ENCODE data around the gene HKDC1.

HKDC1 gene

GRCh38 chr10:69217119-69217754 lies 2.9 kb upstream of the HKDC1 start:
- no peak for DNase-seq (ENCODE audit: low read depth)

GRCh38 chr10:69218831-69219230 lies 1.3 kb upstream of the HKDC1 start:
- no peak for DNase-seq (ENCODE audit: low read depth)

GRCh38 chr10:69220507-69220906 lies 375 bp downstream of the HKDC1 start:
- no peak for DNase-seq (ENCODE audit: low read depth)

- DNase-seq (ENCODE audit: low read depth), result peak; percentile 32
Observed at GRCh38 chr10:69222157-69223027, 2.3 kb downstream of the HKDC1 start.

- DNase-seq (ENCODE audit: low read depth), result no peak
Observed at GRCh38 chr10:69223028-69223342, 2.9 kb downstream of the HKDC1 start.

- DNase-seq (ENCODE audit: low read depth), result no peak
Observed at GRCh38 chr10:69224862-69225657, 4.9 kb downstream of the HKDC1 start.

GRCh38 chr10:69225681-69226080 lies 5.5 kb downstream of the HKDC1 start:
- DNase-seq (ENCODE audit: low read depth), result no peak

- no peak for DNase-seq (ENCODE audit: low read depth)
Observed at GRCh38 chr10:69226919-69227450, 6.9 kb downstream of the HKDC1 start.

- no peak for DNase-seq (ENCODE audit: low read depth)
Observed at GRCh38 chr10:69228151-69228550, 8.0 kb downstream of the HKDC1 start.

GRCh38 chr10:69229616-69229916 lies 9.4 kb downstream of the HKDC1 start:
- no peak for DNase-seq (ENCODE audit: low read depth)

GRCh38 chr10:69230128-69230527 lies 10.0 kb downstream of the HKDC1 start:
- no peak for DNase-seq (ENCODE audit: low read depth)

GRCh38 chr10:69232252-69232651 lies 12.1 kb downstream of the HKDC1 start:
- DNase-seq (ENCODE audit: low read depth), result no peak

- DNase-seq (ENCODE audit: low read depth), result no peak
Observed at GRCh38 chr10:69232736-69233480, 12.8 kb downstream of the HKDC1 start.

- no peak for DNase-seq (ENCODE audit: low read depth)
Observed at GRCh38 chr10:69234447-69234846, 14.3 kb downstream of the HKDC1 start.

GRCh38 chr10:69237528-69238159 lies 17.5 kb downstream of the HKDC1 start:
- DNase-seq (ENCODE audit: low read depth), result peak; percentile 82

GRCh38 chr10:69239136-69239535 lies 19.0 kb downstream of the HKDC1 start:
- no peak for DNase-seq (ENCODE audit: low read depth)

- DNase-seq (ENCODE audit: low read depth), result no peak
Observed at GRCh38 chr10:69239816-69240434, 19.8 kb downstream of the HKDC1 start.

GRCh38 chr10:69240455-69240854 lies 20.3 kb downstream of the HKDC1 start:
- no peak for DNase-seq (ENCODE audit: low read depth)

GRCh38 chr10:69241575-69241974 lies 21.4 kb downstream of the HKDC1 start:
- no peak for DNase-seq (ENCODE audit: low read depth)

- no peak for DNase-seq (ENCODE audit: low read depth)
Observed at GRCh38 chr10:69242040-69242851, 22.1 kb downstream of the HKDC1 start.
